Measurements from ENCODE around the gene KCNK3.
A peak's percentile ranks its signal among the peaks of the same experiment; 100 is the strongest.
"Not testable (repeated sequence)": the region's sequence is repeated elsewhere in the genome, so short reads cannot be mapped to it uniquely, and the experiment has no call there.

Gene KCNK3

GRCh38 chr2:26650713-26651469, 41.6 kb upstream of the KCNK3 start:
- TF ChIP-seq Cebpa-rat (IDR thresholded peaks at IDR 0.05), result no peak
- H3K9ac ChIP-seq, result no peak overlapping the region

GRCh38 chr2:26651470-26651771, 41.1 kb upstream of the KCNK3 start:
- TF ChIP-seq Cebpa-rat (IDR thresholded peaks at IDR 0.05), result no peak
- Histone ChIP-seq H4K20me1 (no peaks in the 10 kb centered on the region), H3K4me2 (peak overlapping the region in 5 of 11 experiments; percentile 8 to 46 (median 11); a peak in 5 of 22 replicates), H3K27ac (no peak overlapping the region), H3K27me3 (no peaks in the 10 kb centered on the region), H3K36me3 (no peaks in the 10 kb centered on the region), H3K4me1 (peaks cover 8 to 49% (median 27%) of the 10 kb centered on the region in 10 experiments), H3K4me3 (no peak overlapping the region), H3K9me3 (replicated peaks in 1 of 11) (peaks cover 0 to 5% (median 0%) of the 10 kb centered on the region in 11 experiments; a peak in 6 of 22 replicates), H3K9ac (no peak overlapping the region)

More at GRCh38 chr2:26650713-26651469, 41.6 kb upstream of the KCNK3 start:
- Histone ChIP-seq H3K4me1 (peaks cover 8 to 49% (median 31%) of the 10 kb centered on the region in 10 experiments), H3K9me3 (replicated peaks in 1 of 11) (peaks cover 0 to 2% (median 0%) of the 10 kb centered on the region in 11 experiments; a peak in 2 of 22 replicates), H4K20me1 (no peaks in the 10 kb centered on the region), H3K27me3 (no peaks in the 10 kb centered on the region), H3K4me2 (peak overlapping the region in 8 of 11 experiments; percentile 8 to 46 (median 18); a peak in 8 of 22 replicates), H3K36me3 (no peaks in the 10 kb centered on the region), H3K4me3 (no peak overlapping the region), H3K27ac (no peak overlapping the region)

GRCh38 chr2:26651799-26652198, 40.7 kb upstream of the KCNK3 start:
- no peak overlapping the region for H3K9ac ChIP-seq
- H3K4me1 ChIP-seq, result peaks cover 8 to 46% (median 25%) of the 10 kb centered on the region in 10 experiments
- no peak overlapping the region for H3K4me3 ChIP-seq
- no peak overlapping the region for H3K27ac ChIP-seq
- no peaks in the 10 kb centered on the region for H3K36me3 ChIP-seq
- H3K4me2 ChIP-seq, result peak overlapping the region in 3 of 11 experiments; percentile 46 to 56 (median 54); a peak in 5 of 22 replicates
- no peak for TF ChIP-seq Cebpa-rat (IDR thresholded peaks at IDR 0.05)
- no peaks in the 10 kb centered on the region for H4K20me1 ChIP-seq
- H3K27me3 ChIP-seq, result no peaks in the 10 kb centered on the region
- H3K9me3 ChIP-seq (replicated peaks in 1 of 11), result peaks cover 0 to 9% (median under 1%) of the 10 kb centered on the region in 11 experiments; a peak in 8 of 22 replicates

- Histone ChIP-seq H3K4me3 (no peak overlapping the region), H3K4me1 (peaks cover 8 to 39% (median 25%) of the 10 kb centered on the region in 10 experiments), H3K36me3 (no peaks in the 10 kb centered on the region), H3K9me3 (replicated peaks in 1 of 11) (peaks cover 1 to 16% (median 7%) of the 10 kb centered on the region in 11 experiments; a peak in 20 of 22 replicates), H3K27me3 (no peaks in the 10 kb centered on the region), H4K20me1 (no peaks in the 10 kb centered on the region), H3K9ac (no peak overlapping the region), H3K27ac (peak overlapping the region in 1 of 11 experiments; percentile 2; a peak in 2 of 22 replicates), H3K4me2 (peak overlapping the region in 9 of 11 experiments; percentile 35 to 60 (median 47); a peak in 17 of 22 replicates)
- peak in 4 of 11 experiments; percentile 15 to 56 (median 36); a peak in 3 of 22 replicates for TF ChIP-seq Cebpa-rat (IDR thresholded peaks at IDR 0.05)
Observed at GRCh38 chr2:26652361-26653041, 40.0 kb upstream of the KCNK3 start.

- no peaks in the 10 kb centered on the region for H3K27me3 ChIP-seq
- peaks cover 8 to 25% (median 17%) of the 10 kb centered on the region in 11 experiments; a peak in 21 of 22 replicates for H3K9me3 ChIP-seq (replicated peaks in 1 of 11)
- H3K4me2 ChIP-seq, result peak overlapping the region in 7 of 11 experiments; percentile 28 to 60 (median 53); a peak in 8 of 22 replicates
- H3K4me1 ChIP-seq, result peaks cover 8 to 32% (median 24%) of the 10 kb centered on the region in 10 experiments
- no peaks in the 10 kb centered on the region for H3K36me3 ChIP-seq
- no peaks in the 10 kb centered on the region for H4K20me1 ChIP-seq
- no peak overlapping the region for H3K4me3 ChIP-seq
- H3K9ac ChIP-seq, result no peak overlapping the region
- peak overlapping the region in 1 of 11 experiments; percentile 25; a peak in 1 of 22 replicates for H3K27ac ChIP-seq
- TF ChIP-seq Cebpa-rat (IDR thresholded peaks at IDR 0.05), result no peak
Observed at GRCh38 chr2:26653207-26654060, 39.1 kb upstream of the KCNK3 start.

- no peak for TF ChIP-seq Cebpa-rat (IDR thresholded peaks at IDR 0.05)
- Histone ChIP-seq H3K27me3 (no peaks in the 10 kb centered on the region), H4K20me1 (no peaks in the 10 kb centered on the region), H3K36me3 (no peaks in the 10 kb centered on the region), H3K9ac (no peak overlapping the region), H3K4me3 (no peak overlapping the region), H3K4me1 (peaks cover 8 to 32% (median 24%) of the 10 kb centered on the region in 10 experiments), H3K9me3 (replicated peaks in 1 of 11) (peaks cover 14 to 31% (median 22%) of the 10 kb centered on the region in 11 experiments), H3K27ac (0 out of 22 replicates have a peak overlapping the region, but pooled peaks of 1 of the 11 experiments have one; percentile 25), H3K4me2 (peak overlapping the region in 4 of 11 experiments; percentile 12 to 32 (median 22); a peak in 3 of 22 replicates)
Observed at GRCh38 chr2:26654061-26654340, 38.5 kb upstream of the KCNK3 start.

- H3K9ac ChIP-seq, H3K27me3 ChIP-seq, H4K20me1 ChIP-seq, H3K36me3 ChIP-seq, H3K4me3 ChIP-seq: not testable (repeated sequence)
- Histone ChIP-seq H3K4me1 (peaks cover 8 to 32% (median 24%) of the 10 kb centered on the region in 10 experiments), H3K27ac (0 out of 22 replicates have a peak overlapping the region, but pooled peaks of 1 of the 11 experiments have one; percentile 29), H3K9me3 (replicated peaks in 1 of 11) (peaks cover 25 to 42% (median 33%) of the 10 kb centered on the region in 11 experiments), H3K4me2 (peak overlapping the region in 3 of 11 experiments; percentile 28 to 52 (median 40); a peak in 3 of 22 replicates)
Observed at GRCh38 chr2:26655120-26655519, 37.4 kb upstream of the KCNK3 start.

GRCh38 chr2:26655611-26656195, 36.8 kb upstream of the KCNK3 start:
- no peak for TF ChIP-seq Cebpa-rat (IDR thresholded peaks at IDR 0.05)
- no peaks in the 10 kb centered on the region for H3K36me3 ChIP-seq
- no peak overlapping the region for H3K4me3 ChIP-seq
- H3K27me3 ChIP-seq, result no peaks in the 10 kb centered on the region
- 0 out of 22 replicates have a peak overlapping the region, but pooled peaks of 1 of the 11 experiments have one; percentile 29 for H3K27ac ChIP-seq
- H3K4me1 ChIP-seq, result peaks cover 8 to 31% (median 23%) of the 10 kb centered on the region in 10 experiments
- peaks cover 31 to 48% (median 39%) of the 10 kb centered on the region in 11 experiments for H3K9me3 ChIP-seq (replicated peaks in 1 of 11)
- no peak overlapping the region for H3K9ac ChIP-seq
- no peaks in the 10 kb centered on the region for H4K20me1 ChIP-seq
- H3K4me2 ChIP-seq, result peak overlapping the region in 3 of 11 experiments; percentile 28 to 52 (median 40); a peak in 3 of 22 replicates
